Measurements from ENCODE around the gene PES1. TPM values are rescaled to one million over a fixed set of nuclear protein-coding genes. Genes with fewer than 3 reads are reported as not detected.

Gene PES1
- total and polyA plus RNA-seq, 2 of the 13 experiments (the other 11 are each of a cell fraction or from before 2014, with no cell fraction given), result 65.1 to 94.7 TPM

GRCh38 chr22:30572840-30573593 lies 18.7 kb downstream of the PES1 start:
- Histone ChIP-seq H3K79me2 (ENCODE audit: insufficient read depth, low read length) (no peaks in the 10 kb centered on the region), H3K9ac (ENCODE audit: insufficient read depth, low read depth, low read length) (no peak overlapping the region), H3K27me3 (ENCODE audit: control insufficient read depth in 1 of 2, insufficient read depth in 2 of 2, low read length in 2 of 2) (no peaks in the 10 kb centered on the region), H4K20me1 (ENCODE audit: insufficient read depth, low read length) (no peaks in the 10 kb centered on the region), H2AFZ (ENCODE audit: low read length) (no peak overlapping the region), H3K36me3 (replicated peaks in 1 of 2; ENCODE audit: control insufficient read depth in 1 of 2, insufficient read depth in 2 of 2, low read length in 2 of 2) (peaks cover 4 to 20% of the 10 kb centered on the region in 2 experiments; a peak in 4 of 5 replicates), H3K9me3 (ENCODE audit: low read length) (no peaks in the 10 kb centered on the region), H3K4me3 (replicated peaks in 1 of 3; ENCODE audit: insufficient read depth in 1 of 3, low read depth in 2 of 3, low read length in 3 of 3) (peak overlapping the region; percentile 17 to 84 (median 63); a peak in 4 of 6 replicates), H3K27ac (ENCODE audit: extremely low read length, insufficient read depth, low read length) (no peak overlapping the region), H3K4me2 (ENCODE audit: low read depth, low read length) (peak overlapping the region; percentile 89), H3K4me1 (ENCODE audit: insufficient read depth, low read length) (peaks cover 44% of the 10 kb centered on the region)
- ChIA-PET CTCF (ENCODE audit: low intra/inter-chr PET ratio, low total read pairs) (no interaction called here), POLR2A (interaction anchor here (1.3 kb wide), 1 partner anchor 18 kb away, joined by 5 read pairs; the partner anchor contains the start of gene PES1)
- intact Hi-C loops (cut with micrococcal nuclease; ENCODE audit: unreplicated experiment) (no loop called here), in situ Hi-C loops (cut with HindIII; ENCODE audit: extremely low pct_ligation_motif_present, low pct_unique_long_range_greater_than_20kb) (no loop called here)
- peak; percentile 47 for ATAC-seq
- BruUV-seq (replicated peaks), result TSS peak; percentile 37
- DNase-seq (ENCODE audit: low spot score), result peak; percentile 44
- FAIRE-seq, result peak; percentile 52
- WGBS (ENCODE audit: low lambda C conversion rate), result 4% methylated on average over 5 of the region's 12 CpGs
- TF ChIP-seq STAT6 (CRISPR knock-in tag; IDR thresholded peaks at IDR 0.05; ENCODE audit: borderline replicate concordance) (no peak), RORA (CRISPR knock-in tag; IDR thresholded peaks at IDR 0.05) (no peak), ZNF597 (CRISPR knock-in tag; IDR thresholded peaks at IDR 0.05) (no peak), EP300 (IDR thresholded peaks at IDR 0.05; ENCODE audit: low read depth in 2 of 2, low read length in 2 of 2) (no peak), EP300 (CRISPR knock-in tag; IDR thresholded peaks at IDR 0.05; ENCODE audit: borderline replicate concordance) (no peak), MED1 (CRISPR knock-in tag; IDR thresholded peaks at IDR 0.05) (no peak), ZMYM3 (CRISPR knock-in tag; IDR thresholded peaks at IDR 0.05) (peak; percentile 62; the same call in 1 of the 2 replicates), ZNF782 (CRISPR knock-in tag; IDR thresholded peaks at IDR 0.05; ENCODE audit: borderline replicate concordance) (no peak), ZNF34 (CRISPR knock-in tag; IDR thresholded peaks at IDR 0.05; ENCODE audit: borderline replicate concordance) (no peak), TAF1 (CRISPR knock-in tag; IDR thresholded peaks at IDR 0.05) (no peak), NFE2 (CRISPR knock-in tag; IDR thresholded peaks at IDR 0.05) (no peak), HDAC2 (CRISPR knock-in tag; IDR thresholded peaks at IDR 0.05) (0 out of 2 replicates have a peak, but pooled peaks have one; percentile 18), KDM6A (CRISPR knock-in tag; IDR thresholded peaks at IDR 0.05; ENCODE audit: low read depth) (no peak), ZNF350 (CRISPR knock-in tag; IDR thresholded peaks at IDR 0.05; ENCODE audit: borderline replicate concordance, low read depth) (no peak), NBN (conservative IDR thresholded peaks at IDR 0.05) (no peak), ZNF292 (CRISPR knock-in tag; IDR thresholded peaks at IDR 0.05; ENCODE audit: borderline replicate concordance, low read depth) (peak; percentile 59; the same call in 1 of the 2 replicates), HIC2 (CRISPR knock-in tag; IDR thresholded peaks at IDR 0.05; ENCODE audit: low read depth) (no peak), ZNF7 (CRISPR knock-in tag; IDR thresholded peaks at IDR 0.05) (no peak)

Data from HepG2 (cell line).